WTC11 (cell line): Measurements from ENCODE around the gene ZMYM1. TPM values are rescaled to one million over a fixed set of nuclear protein-coding genes. Genes with fewer than 3 reads are reported as not detected.

Experiments
- ATAC-seq: fragments of 200-7000 bp; cut with Tn5 transposase; 2 replicates; pipeline ENCODE4 v1.10.0; 2021; ENCODE audit warnings: mild to moderate bottlenecking, moderate library complexity
- CTCF ChIA-PET: fragments of 300-600 bp; sonication (Branson Sonifier 250); formaldehyde crosslinking; loops from one replicate; lab custom pipeline; 2021; ENCODE audit warnings: antibody characterized with exemption; lab: Charles Lee
- POLR2A ChIA-PET: fragments of 350-600 bp; sonication (Branson Sonifier 250); formaldehyde crosslinking; loops from one replicate; lab custom pipeline; 2021; ENCODE audit warnings: antibody characterized with exemption; lab: Charles Lee
- DNase-seq: peaks from one replicate; pipeline ENCODE4 v3.0.0; 2021; ENCODE audit warnings: low spot score
- H3K27ac Mint-ChIP-seq: 2 replicates; pipeline ENCODE4 v1.8.0; 2021; ENCODE audit warnings: mixed read lengths
- H3K27me3 Mint-ChIP-seq: 2 replicates; pipeline ENCODE4 v1.8.0; 2021; ENCODE audit warnings: low read depth, mild to moderate bottlenecking, moderate library complexity, mixed read lengths
- H3K36me3 Mint-ChIP-seq: 2 replicates; pipeline ENCODE4 v1.8.0; 2021; ENCODE audit warnings: mixed read lengths
- H3K4me1 Mint-ChIP-seq: 2 replicates; pipeline ENCODE4 v1.8.0; 2022; ENCODE audit warnings: mixed read lengths
- H3K4me3 Mint-ChIP-seq: 2 replicates; pipeline ENCODE4 v1.8.0; 2021; ENCODE audit warnings: mild to moderate bottlenecking, moderate library complexity, mixed read lengths
- H3K9me3 Mint-ChIP-seq: 2 replicates; pipeline ENCODE4 v1.8.0; 2021; ENCODE audit warnings: mixed read lengths
- ATF1 ChIP-seq: sonication (generic); formaldehyde crosslinking; IDR thresholded peaks from 2 replicates; pipeline ENCODE4 v1.8.1; 2023; ENCODE audit warnings: mild to moderate bottlenecking, moderate library complexity, missing genetic modification reagents
- JUN ChIP-seq: sonication (generic); formaldehyde crosslinking; IDR thresholded peaks from 2 replicates; pipeline ENCODE4 v1.8.0; 2023; ENCODE audit warnings: mild to moderate bottlenecking, missing genetic modification reagents
- NR2C2 ChIP-seq: sonication (generic); formaldehyde crosslinking; IDR thresholded peaks from 2 replicates; pipeline ENCODE4 v1.8.0; 2022; ENCODE audit warnings: mild to moderate bottlenecking, missing genetic modification reagents
- OVOL2 ChIP-seq: fragments of 250-450 bp; sonication (Bioruptor Pico); IDR thresholded peaks from 2 replicates; pipeline ENCODE4 v1.9.0; 2021; ENCODE audit warnings: mild to moderate bottlenecking, borderline replicate concordance
- SMAD4 ChIP-seq: sonication (generic); formaldehyde crosslinking; IDR thresholded peaks from 2 replicates; pipeline ENCODE4 v1.8.0; 2022; ENCODE audit warnings: mild to moderate bottlenecking, missing genetic modification reagents
- ZNF396 ChIP-seq: fragments of 250-450 bp; sonication (Bioruptor Pico); IDR thresholded peaks from 2 replicates; pipeline ENCODE4 v1.8.0; 2021; ENCODE audit warnings: mild to moderate bottlenecking, moderate library complexity, borderline replicate concordance
- total RNA-seq: library from RNA; stranded (reverse); gene quantifications from 3 replicates; pipeline ENCODE4 v1.2.3, GENCODE V29; 2021
- TF ChIP-seq, protein P1 (sequence below): sonication (generic); formaldehyde crosslinking; IDR thresholded peaks from 2 replicates; pipeline ENCODE4 v1.8.1; 2022; ENCODE audit warnings: missing genetic modification reagents, borderline replicate concordance
- TF ChIP-seq, protein P2 (sequence below): sonication (generic); formaldehyde crosslinking; IDR thresholded peaks from 2 replicates; pipeline ENCODE4 v1.8.1; 2022; ENCODE audit warnings: mild to moderate bottlenecking, moderate library complexity, missing genetic modification reagents
- TF ChIP-seq, protein P3 (sequence below): sonication (generic); formaldehyde crosslinking; IDR thresholded peaks from 2 replicates; pipeline ENCODE4 v1.8.0; 2022; ENCODE audit warnings: mild to moderate bottlenecking, missing genetic modification reagents
- TF ChIP-seq, protein P4 (sequence below): sonication (generic); formaldehyde crosslinking; conservative IDR thresholded peaks from 2 replicates; pipeline ENCODE4 v1.8.1; 2023; ENCODE audit warnings: mild to moderate bottlenecking, low read depth, missing genetic modification reagents, moderate library complexity
- TF ChIP-seq, protein P5 (sequence below): sonication (generic); formaldehyde crosslinking; IDR thresholded peaks from 2 replicates; pipeline ENCODE4 v1.8.1; 2023; ENCODE audit warnings: mild to moderate bottlenecking, missing genetic modification reagents
- TF ChIP-seq, protein P6 (sequence below): sonication (generic); formaldehyde crosslinking; IDR thresholded peaks from 2 replicates; pipeline ENCODE4 v1.8.0; 2022; ENCODE audit warnings: missing genetic modification reagents
- TF ChIP-seq, protein P7 (sequence below): sonication (generic); formaldehyde crosslinking; IDR thresholded peaks from 2 replicates; pipeline ENCODE4 v1.8.1; 2022; ENCODE audit warnings: mild to moderate bottlenecking, missing genetic modification reagents, moderate library complexity, borderline replicate concordance
- TF ChIP-seq, protein P8 (sequence below): sonication (generic); formaldehyde crosslinking; IDR thresholded peaks from 2 replicates; pipeline ENCODE4 v1.8.1; 2022; ENCODE audit warnings: low read depth, missing genetic modification reagents, borderline replicate concordance

The ZMYM1 gene
- total RNA-seq, 1 experiment from 2014 or later, result 38.5 TPM

DNA sequence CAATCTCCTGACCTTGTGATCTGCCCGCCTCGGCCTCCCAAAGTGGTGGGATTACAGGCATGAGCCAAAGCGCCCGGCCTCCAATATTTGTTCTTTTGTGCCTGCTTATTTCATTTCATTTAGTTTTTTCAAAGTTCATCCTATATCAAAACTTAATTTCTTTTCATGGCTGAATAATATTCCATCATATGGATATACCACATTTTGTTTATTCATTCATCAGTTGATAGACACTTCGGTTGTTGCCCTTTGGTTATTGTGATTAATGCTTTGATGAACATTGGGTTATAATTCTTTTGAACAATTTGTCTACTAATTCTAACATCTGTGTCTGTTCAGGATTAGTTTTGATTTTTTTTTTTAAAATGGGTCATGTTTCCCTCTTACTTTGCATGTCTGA, 72.0 kb downstream of the ZMYM1 start:
- Mint-ChIP-seq H3K4me1 (no peaks in the 10 kb centered on the region), H3K27ac (no peak overlapping the region), H3K4me3 (no peak overlapping the region), H3K36me3 (peaks cover 7% of the 10 kb centered on the region), H3K9me3 (peaks cover 9% of the 10 kb centered on the region), H3K27me3 (no peaks in the 10 kb centered on the region)
- TF ChIP-seq JUN (CRISPR knock-in tag), result no peak
- TF ChIP-seq ATF1, result no peak
- TF ChIP-seq SMAD4 (CRISPR knock-in tag), result no peak
- TF ChIP-seq, protein P1, sequence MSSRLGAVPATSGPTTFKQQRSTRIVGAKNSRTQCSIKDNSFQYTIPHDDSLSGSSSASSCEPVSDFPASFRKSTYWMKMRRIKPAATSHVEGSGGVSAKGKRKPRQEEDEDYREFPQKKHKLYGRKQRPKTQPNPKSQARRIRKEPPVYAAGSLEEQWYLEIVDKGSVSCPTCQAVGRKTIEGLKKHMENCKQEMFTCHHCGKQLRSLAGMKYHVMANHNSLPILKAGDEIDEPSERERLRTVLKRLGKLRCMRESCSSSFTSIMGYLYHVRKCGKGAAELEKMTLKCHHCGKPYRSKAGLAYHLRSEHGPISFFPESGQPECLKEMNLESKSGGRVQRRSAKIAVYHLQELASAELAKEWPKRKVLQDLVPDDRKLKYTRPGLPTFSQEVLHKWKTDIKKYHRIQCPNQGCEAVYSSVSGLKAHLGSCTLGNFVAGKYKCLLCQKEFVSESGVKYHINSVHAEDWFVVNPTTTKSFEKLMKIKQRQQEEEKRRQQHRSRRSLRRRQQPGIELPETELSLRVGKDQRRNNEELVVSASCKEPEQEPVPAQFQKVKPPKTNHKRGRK (CRISPR knock-in tag), result no peak
- TF ChIP-seq, protein P2, sequence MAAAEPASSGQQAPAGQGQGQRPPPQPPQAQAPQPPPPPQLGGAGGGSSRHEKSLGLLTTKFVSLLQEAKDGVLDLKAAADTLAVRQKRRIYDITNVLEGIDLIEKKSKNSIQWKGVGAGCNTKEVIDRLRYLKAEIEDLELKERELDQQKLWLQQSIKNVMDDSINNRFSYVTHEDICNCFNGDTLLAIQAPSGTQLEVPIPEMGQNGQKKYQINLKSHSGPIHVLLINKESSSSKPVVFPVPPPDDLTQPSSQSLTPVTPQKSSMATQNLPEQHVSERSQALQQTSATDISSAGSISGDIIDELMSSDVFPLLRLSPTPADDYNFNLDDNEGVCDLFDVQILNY (CRISPR knock-in tag), result no peak
- TF ChIP-seq, protein P3, sequence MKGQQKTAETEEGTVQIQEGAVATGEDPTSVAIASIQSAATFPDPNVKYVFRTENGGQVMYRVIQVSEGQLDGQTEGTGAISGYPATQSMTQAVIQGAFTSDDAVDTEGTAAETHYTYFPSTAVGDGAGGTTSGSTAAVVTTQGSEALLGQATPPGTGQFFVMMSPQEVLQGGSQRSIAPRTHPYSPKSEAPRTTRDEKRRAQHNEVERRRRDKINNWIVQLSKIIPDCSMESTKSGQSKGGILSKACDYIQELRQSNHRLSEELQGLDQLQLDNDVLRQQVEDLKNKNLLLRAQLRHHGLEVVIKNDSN (CRISPR knock-in tag), result no peak
- no peak for TF ChIP-seq OVOL2 (CRISPR knock-in tag)
- TF ChIP-seq, protein P4, sequence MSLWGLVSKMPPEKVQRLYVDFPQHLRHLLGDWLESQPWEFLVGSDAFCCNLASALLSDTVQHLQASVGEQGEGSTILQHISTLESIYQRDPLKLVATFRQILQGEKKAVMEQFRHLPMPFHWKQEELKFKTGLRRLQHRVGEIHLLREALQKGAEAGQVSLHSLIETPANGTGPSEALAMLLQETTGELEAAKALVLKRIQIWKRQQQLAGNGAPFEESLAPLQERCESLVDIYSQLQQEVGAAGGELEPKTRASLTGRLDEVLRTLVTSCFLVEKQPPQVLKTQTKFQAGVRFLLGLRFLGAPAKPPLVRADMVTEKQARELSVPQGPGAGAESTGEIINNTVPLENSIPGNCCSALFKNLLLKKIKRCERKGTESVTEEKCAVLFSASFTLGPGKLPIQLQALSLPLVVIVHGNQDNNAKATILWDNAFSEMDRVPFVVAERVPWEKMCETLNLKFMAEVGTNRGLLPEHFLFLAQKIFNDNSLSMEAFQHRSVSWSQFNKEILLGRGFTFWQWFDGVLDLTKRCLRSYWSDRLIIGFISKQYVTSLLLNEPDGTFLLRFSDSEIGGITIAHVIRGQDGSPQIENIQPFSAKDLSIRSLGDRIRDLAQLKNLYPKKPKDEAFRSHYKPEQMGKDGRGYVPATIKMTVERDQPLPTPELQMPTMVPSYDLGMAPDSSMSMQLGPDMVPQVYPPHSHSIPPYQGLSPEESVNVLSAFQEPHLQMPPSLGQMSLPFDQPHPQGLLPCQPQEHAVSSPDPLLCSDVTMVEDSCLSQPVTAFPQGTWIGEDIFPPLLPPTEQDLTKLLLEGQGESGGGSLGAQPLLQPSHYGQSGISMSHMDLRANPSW, result no peak
- TF ChIP-seq, protein P5, sequence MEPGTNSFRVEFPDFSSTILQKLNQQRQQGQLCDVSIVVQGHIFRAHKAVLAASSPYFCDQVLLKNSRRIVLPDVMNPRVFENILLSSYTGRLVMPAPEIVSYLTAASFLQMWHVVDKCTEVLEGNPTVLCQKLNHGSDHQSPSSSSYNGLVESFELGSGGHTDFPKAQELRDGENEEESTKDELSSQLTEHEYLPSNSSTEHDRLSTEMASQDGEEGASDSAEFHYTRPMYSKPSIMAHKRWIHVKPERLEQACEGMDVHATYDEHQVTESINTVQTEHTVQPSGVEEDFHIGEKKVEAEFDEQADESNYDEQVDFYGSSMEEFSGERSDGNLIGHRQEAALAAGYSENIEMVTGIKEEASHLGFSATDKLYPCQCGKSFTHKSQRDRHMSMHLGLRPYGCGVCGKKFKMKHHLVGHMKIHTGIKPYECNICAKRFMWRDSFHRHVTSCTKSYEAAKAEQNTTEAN (CRISPR knock-in tag), result no peak
- TF ChIP-seq, protein P6, sequence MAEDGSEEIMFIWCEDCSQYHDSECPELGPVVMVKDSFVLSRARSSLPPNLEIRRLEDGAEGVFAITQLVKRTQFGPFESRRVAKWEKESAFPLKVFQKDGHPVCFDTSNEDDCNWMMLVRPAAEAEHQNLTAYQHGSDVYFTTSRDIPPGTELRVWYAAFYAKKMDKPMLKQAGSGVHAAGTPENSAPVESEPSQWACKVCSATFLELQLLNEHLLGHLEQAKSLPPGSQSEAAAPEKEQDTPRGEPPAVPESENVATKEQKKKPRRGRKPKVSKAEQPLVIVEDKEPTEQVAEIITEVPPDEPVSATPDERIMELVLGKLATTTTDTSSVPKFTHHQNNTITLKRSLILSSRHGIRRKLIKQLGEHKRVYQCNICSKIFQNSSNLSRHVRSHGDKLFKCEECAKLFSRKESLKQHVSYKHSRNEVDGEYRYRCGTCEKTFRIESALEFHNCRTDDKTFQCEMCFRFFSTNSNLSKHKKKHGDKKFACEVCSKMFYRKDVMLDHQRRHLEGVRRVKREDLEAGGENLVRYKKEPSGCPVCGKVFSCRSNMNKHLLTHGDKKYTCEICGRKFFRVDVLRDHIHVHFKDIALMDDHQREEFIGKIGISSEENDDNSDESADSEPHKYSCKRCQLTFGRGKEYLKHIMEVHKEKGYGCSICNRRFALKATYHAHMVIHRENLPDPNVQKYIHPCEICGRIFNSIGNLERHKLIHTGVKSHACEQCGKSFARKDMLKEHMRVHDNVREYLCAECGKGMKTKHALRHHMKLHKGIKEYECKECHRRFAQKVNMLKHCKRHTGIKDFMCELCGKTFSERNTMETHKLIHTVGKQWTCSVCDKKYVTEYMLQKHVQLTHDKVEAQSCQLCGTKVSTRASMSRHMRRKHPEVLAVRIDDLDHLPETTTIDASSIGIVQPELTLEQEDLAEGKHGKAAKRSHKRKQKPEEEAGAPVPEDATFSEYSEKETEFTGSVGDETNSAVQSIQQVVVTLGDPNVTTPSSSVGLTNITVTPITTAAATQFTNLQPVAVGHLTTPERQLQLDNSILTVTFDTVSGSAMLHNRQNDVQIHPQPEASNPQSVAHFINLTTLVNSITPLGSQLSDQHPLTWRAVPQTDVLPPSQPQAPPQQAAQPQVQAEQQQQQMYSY, result no peak
- TF ChIP-seq NR2C2, result no peak
- TF ChIP-seq, protein P7, sequence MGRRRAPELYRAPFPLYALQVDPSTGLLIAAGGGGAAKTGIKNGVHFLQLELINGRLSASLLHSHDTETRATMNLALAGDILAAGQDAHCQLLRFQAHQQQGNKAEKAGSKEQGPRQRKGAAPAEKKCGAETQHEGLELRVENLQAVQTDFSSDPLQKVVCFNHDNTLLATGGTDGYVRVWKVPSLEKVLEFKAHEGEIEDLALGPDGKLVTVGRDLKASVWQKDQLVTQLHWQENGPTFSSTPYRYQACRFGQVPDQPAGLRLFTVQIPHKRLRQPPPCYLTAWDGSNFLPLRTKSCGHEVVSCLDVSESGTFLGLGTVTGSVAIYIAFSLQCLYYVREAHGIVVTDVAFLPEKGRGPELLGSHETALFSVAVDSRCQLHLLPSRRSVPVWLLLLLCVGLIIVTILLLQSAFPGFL (CRISPR knock-in tag), result no peak
- no peak for TF ChIP-seq ZNF396 (CRISPR knock-in tag)
- TF ChIP-seq, protein P8, sequence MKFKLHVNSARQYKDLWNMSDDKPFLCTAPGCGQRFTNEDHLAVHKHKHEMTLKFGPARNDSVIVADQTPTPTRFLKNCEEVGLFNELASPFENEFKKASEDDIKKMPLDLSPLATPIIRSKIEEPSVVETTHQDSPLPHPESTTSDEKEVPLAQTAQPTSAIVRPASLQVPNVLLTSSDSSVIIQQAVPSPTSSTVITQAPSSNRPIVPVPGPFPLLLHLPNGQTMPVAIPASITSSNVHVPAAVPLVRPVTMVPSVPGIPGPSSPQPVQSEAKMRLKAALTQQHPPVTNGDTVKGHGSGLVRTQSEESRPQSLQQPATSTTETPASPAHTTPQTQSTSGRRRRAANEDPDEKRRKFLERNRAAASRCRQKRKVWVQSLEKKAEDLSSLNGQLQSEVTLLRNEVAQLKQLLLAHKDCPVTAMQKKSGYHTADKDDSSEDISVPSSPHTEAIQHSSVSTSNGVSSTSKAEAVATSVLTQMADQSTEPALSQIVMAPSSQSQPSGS (CRISPR knock-in tag), result no peak
- ATAC-seq (no peak), DNase-seq (no peak)
- CTCF ChIA-PET, result no interaction called here
- POLR2A ChIA-PET, result no interaction called here
